Ovary (tissue), 9 donors: ENCODE measurements around the gene EYA2. TPM values are rescaled to one million over a fixed set of nuclear protein-coding genes. Genes with fewer than 3 reads are reported as not detected.

Experiments
- DNase-seq, 5 donors: peaks; one replicate each; pipeline ENCODE4 v3.0.0-alpha.2; 2019 to 2020
- H3K27ac ChIP-seq, 2 donors: fragments of 200-600 bp; one replicate each; pipeline versions ENCODE4 v1.5.1 to v1.8.0; 2019 to 2022
- H3K27me3 ChIP-seq: fragments of 200-600 bp; one replicate; pipeline ENCODE4 v1.8.0; 2022
- H3K36me3 ChIP-seq: fragments of 200-600 bp; sonication (generic); one replicate; pipeline ENCODE4 v1.5.1; 2019
- H3K4me1 ChIP-seq: one replicate; pipeline ENCODE4 v1.8.1; 2013; ENCODE audit warnings: mild to moderate bottlenecking, moderate library complexity; ENCODE audit not compliant: insufficient read depth
- H3K4me3 ChIP-seq: fragments of 200-600 bp; sonication (generic); one replicate; pipeline ENCODE4 v1.5.1; 2017
- H3K9me3 ChIP-seq, 2 donors: fragments of 200-600 bp in 1 of 2; sonication (generic) in 1 of 2; one replicate each; pipeline versions ENCODE4 v1.5.1 to v1.8.1; 2013 to 2019; ENCODE audit warnings: mild to moderate bottlenecking in 1 of 2, moderate library complexity in 1 of 2
- EP300 ChIP-seq: sonication (generic); formaldehyde crosslinking; IDR thresholded peaks from one replicate; pipeline ENCODE4 v1.6.1; 2017; ENCODE audit warnings: antibody characterized with exemption
- POLR2A ChIP-seq: fragments of 450-650 bp; IDR thresholded peaks from one replicate; pipeline ENCODE4 v1.6.1; 2017; ENCODE audit warnings: antibody characterized with exemption, mild to moderate bottlenecking, moderate library complexity
- WGBS, 3 donors: extraction: QIAGEN DNeasy Blood & Tissue Kit in 1 of 3; methylation state at CpG; one replicate each; pipeline versions ENCODE4 v1.1.5 to v1.1.7; 2013 to 2017; 5-methylcytosine and 5-hydroxymethylcytosine counted together
- intact Hi-C, 4 donors: fragments of 100-400 bp; cut with DNase I; formaldehyde crosslinking; loops; one replicate each; pipeline versions ENCODE4 v1.11.0 to v1.15.1; 2022 to 2023
- polyA plus RNA-seq, 2 donors: library from polyadenylated mRNA; stranded (reverse); fragments of 200-250 nt in 1 of 2; fragments of 350-450 nt in 1 of 2; fragmentation: Illumina TruSeq in 1 of 2; extraction: RNeasy Lipid Tissue Mini Kit (QIAGEN cat#74804) in 1 of 2; gene quantifications; one replicate each; pipeline ENCODE4 v1.2.3, GENCODE V29; 2013 to 2014
- total RNA-seq, 7 donors: library from RNA; depleted of rRNA in 2 of 7; stranded (reverse); fragments of >200 nt in 2 of 7; fragmentation: NEBNext Ultra II Directional in 3 of 7; extraction: Animal tissue kit (Norgen Biotek cat#: 25700) in 3 of 7; gene quantifications; one replicate each; pipeline versions ENCODE4 v1.1.0 to v1.2.4, GENCODE V29; 2016 to 2023
- TF ChIP-seq, protein P1 (sequence below), 3 donors: fragments of 450-650 bp in 2 of 3; fragments of 200-600 bp in 1 of 3; IDR thresholded peaks; one replicate each; pipeline versions ENCODE4 v1.5.1 to v1.8.0; 2016 to 2022; ENCODE audit warnings: antibody characterized with exemption in 3 of 3, mild to moderate bottlenecking in 1 of 3
- donor health status: DM: no; HTN: no; CAD: no; lungs with moderate emphysema.
- donor health status: DM: no; HTN: no; CAD: no.
- donor health status: Bipolar disorder and iron deficiency.
- donor health status: DM: yes; HTN: yes; CAD: no.
- donor health status: DM: no; HTN: no; CAD: no.
- donor health status: DM: yes; HTN: yes; CAD: no.

EYA2 gene
- total and polyA plus RNA-seq, 9 donors: 0.18 to 7.6 (median 1.7) TPM

DNA sequence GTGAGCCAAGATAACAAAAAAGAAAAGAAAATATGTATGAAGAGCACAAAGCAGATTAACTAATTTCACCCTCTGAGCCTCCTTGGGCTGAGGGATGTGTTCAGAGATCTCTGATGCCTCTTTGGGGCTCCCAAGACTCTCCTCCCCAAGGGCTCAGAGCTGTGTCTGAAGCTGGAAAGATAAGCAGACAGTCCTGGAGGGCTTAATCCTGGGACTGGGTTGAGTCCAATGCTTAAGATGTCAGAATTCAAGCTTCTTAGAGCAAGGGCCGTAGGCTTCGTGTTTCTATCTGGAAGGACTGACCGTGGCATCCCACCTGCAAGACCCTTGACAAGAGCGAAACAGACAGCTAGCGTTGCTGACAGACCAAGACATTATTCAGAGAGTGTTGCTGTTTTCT lies 232.9 kb downstream of the EYA2 start:
- Histone ChIP-seq H3K36me3 (no peaks in the 10 kb centered on the region), H3K27me3 (no peaks in the 10 kb centered on the region), H3K4me3 (no peak overlapping the region), H3K4me1 (no peaks in the 10 kb centered on the region), H3K9me3 (no peaks in the 10 kb centered on the region), H3K27ac (no peak overlapping the region)
- intact Hi-C loops: no loop called here
- TF ChIP-seq EP300 (no peak), POLR2A (no peak)
- TF ChIP-seq, protein P1, sequence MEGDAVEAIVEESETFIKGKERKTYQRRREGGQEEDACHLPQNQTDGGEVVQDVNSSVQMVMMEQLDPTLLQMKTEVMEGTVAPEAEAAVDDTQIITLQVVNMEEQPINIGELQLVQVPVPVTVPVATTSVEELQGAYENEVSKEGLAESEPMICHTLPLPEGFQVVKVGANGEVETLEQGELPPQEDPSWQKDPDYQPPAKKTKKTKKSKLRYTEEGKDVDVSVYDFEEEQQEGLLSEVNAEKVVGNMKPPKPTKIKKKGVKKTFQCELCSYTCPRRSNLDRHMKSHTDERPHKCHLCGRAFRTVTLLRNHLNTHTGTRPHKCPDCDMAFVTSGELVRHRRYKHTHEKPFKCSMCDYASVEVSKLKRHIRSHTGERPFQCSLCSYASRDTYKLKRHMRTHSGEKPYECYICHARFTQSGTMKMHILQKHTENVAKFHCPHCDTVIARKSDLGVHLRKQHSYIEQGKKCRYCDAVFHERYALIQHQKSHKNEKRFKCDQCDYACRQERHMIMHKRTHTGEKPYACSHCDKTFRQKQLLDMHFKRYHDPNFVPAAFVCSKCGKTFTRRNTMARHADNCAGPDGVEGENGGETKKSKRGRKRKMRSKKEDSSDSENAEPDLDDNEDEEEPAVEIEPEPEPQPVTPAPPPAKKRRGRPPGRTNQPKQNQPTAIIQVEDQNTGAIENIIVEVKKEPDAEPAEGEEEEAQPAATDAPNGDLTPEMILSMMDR (IDR thresholded peaks at IDR 0.05): no peak
- no peak for DNase-seq
- WGBS, 3 donors: 92 to 97% (median 94%) methylated on average over 5 of the region's 5 CpGs

DNA sequence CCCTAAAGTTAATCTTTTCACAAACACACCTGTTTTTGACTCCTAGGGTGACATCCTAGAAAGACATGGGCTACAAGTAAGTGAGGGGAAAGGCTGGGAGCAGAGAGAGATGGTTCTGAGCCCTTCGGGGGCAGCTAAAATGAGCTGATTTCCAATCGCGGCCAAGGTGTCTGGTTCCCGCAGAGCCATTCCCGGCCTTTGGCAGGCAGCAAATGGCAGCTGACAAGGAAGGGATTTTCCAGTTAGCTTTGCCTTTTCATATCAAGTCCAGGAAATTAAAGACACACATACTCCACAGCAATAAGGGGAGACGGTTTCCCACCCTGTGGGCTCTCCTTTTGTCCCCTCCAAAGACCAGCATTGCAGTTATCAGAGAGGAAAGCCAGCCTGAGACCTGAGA lies 233.4 kb downstream of the EYA2 start:
- Histone ChIP-seq H3K4me1 (no peaks in the 10 kb centered on the region), H3K9me3 (no peaks in the 10 kb centered on the region), H3K4me3 (no peak overlapping the region), H3K27ac (no peak overlapping the region), H3K36me3 (no peaks in the 10 kb centered on the region), H3K27me3 (no peaks in the 10 kb centered on the region)
- 46 to 60% (median 49%) methylated on average over 6 of the region's 6 CpGs for WGBS, 3 donors
- DNase-seq: no peak
- intact Hi-C loops: no loop called here
- TF ChIP-seq EP300: no peak
- TF ChIP-seq, protein P1 (IDR thresholded peaks at IDR 0.05): no peak
- no peak for TF ChIP-seq POLR2A

DNA sequence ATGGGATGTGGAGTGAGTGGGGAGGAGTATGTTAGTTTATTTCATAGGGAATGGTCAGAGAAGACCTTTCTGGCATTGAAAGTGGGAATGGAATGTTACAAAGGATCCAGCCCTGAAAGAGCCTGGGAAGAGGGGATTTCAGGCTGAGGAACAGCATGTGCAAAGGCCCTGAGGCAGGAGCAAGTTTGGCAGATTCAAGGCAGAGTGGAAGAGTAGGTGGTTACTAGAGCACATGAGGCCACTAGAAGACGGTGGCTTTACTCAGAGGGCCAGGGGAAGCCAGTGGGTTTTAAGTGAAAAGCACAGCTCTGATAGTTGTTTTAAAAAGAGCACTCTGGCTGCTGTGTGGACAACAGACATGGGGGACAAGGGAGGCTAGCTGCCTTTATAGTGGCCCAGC lies 234.7 kb downstream of the EYA2 start:
- intact Hi-C loops: no loop called here
- TF ChIP-seq, protein P1 (IDR thresholded peaks at IDR 0.05): no peak
- TF ChIP-seq EP300 (no peak), POLR2A (no peak)
- H3K4me3 ChIP-seq: no peak overlapping the region
- 81 to 92% (median 83%) methylated on average over 1 of the region's 1 CpG for WGBS, 3 donors
- DNase-seq: no peak
- no peak overlapping the region for H3K27ac ChIP-seq
- no peaks in the 10 kb centered on the region for H3K9me3 ChIP-seq
- no peaks in the 10 kb centered on the region for H3K27me3 ChIP-seq
- no peaks in the 10 kb centered on the region for H3K4me1 ChIP-seq
- no peaks in the 10 kb centered on the region for H3K36me3 ChIP-seq

DNA sequence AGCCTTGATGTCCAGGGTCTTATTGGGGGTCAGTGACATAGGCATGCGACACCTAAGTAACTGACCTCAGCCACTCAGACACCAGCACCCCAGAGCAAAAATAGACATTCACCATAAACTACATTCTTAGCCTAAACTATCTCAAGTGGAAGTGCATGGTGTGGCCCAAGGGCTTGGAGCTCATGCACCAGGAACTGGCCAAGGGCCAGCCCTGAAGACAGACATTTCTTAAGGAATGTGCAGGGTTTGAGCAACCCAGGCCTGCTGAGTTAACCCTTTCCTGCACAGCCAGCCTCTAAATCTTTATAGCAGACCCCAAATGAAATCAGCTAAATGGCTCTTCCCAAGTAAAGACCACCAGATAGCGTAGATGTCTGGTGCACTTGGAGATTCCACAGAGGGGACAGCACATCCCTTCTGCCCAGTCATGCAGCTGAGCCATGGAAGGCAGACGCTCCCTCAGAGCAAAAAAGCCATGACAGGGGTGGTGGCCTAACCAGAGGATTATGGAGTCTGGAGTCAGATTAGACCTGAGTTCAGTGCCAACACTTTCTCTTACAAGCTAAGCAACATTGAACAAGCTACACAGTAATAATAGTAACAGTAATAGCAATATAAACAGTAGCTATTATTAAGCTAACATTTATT lies 239.3 kb downstream of the EYA2 start:
- Histone ChIP-seq H3K4me1 (no peaks in the 10 kb centered on the region), H3K27ac (no peak overlapping the region), H3K9me3 (no peaks in the 10 kb centered on the region), H3K4me3 (no peak overlapping the region), H3K27me3 (no peaks in the 10 kb centered on the region), H3K36me3 (no peaks in the 10 kb centered on the region)
- DNase-seq: no peak
- TF ChIP-seq, protein P1 (IDR thresholded peaks at IDR 0.05): no peak
- TF ChIP-seq POLR2A: no peak
- TF ChIP-seq EP300: no peak
- 65 to 93% (median 89%) methylated on average over 3 of the region's 3 CpGs for WGBS, 3 donors
- intact Hi-C loops: no loop called here
